Prostate gland (tissue), 2 donors: ENCODE data around the gene PILRB. TPM values are rescaled to one million over a fixed set of nuclear protein-coding genes. Genes with fewer than 3 reads are reported as not detected.

ENCODE experiments used
- DNase-seq: peaks from one replicate; pipeline ENCODE4 v3.0.0-alpha.2; 2019; ENCODE audit warnings: low spot score
- H3K27ac ChIP-seq, 2 donors: fragments of 200-600 bp; sonication (generic); 2 replicates each; pipeline ENCODE4 v1.5.1; 2017 to 2019
- H3K27me3 ChIP-seq: fragments of 200-600 bp; sonication (generic); replicated peaks from 2 replicates; pipeline ENCODE4 v1.5.1; 2019; ENCODE audit not compliant: insufficient read depth
- H3K36me3 ChIP-seq, 2 donors: fragments of 200-600 bp; sonication (generic); 1 replicate in 1 of 2; 2 replicates in 1 of 2; pipeline versions ENCODE4 v1.5.1 to v1.8.1; 2017 to 2019
- H3K4me1 ChIP-seq: fragments of 200-600 bp; sonication (generic); replicated peaks from 2 replicates; pipeline ENCODE4 v1.5.1; 2019
- H3K4me3 ChIP-seq, 2 donors: fragments of 200-600 bp; sonication (generic); 2 replicates each; pipeline ENCODE4 v1.5.1; 2017 to 2019
- H3K9me3 ChIP-seq: fragments of 200-600 bp; sonication (generic); 2 replicates; pipeline ENCODE4 v1.5.1; 2017
- POLR2A ChIP-seq: fragments of 450-650 bp; IDR thresholded peaks from one replicate; pipeline ENCODE4 v1.6.1; 2016; ENCODE audit warnings: antibody characterized with exemption, mild to moderate bottlenecking
- POLR2AphosphoS5 ChIP-seq: sonication (generic); formaldehyde crosslinking; IDR thresholded peaks from one replicate; pipeline ENCODE4 v1.6.1; 2017; ENCODE audit warnings: antibody characterized with exemption
- WGBS: methylation state at CpG from one replicate; pipeline ENCODE4 v1.1.5; 2018; 5-methylcytosine and 5-hydroxymethylcytosine counted together
- intact Hi-C: fragments of 100-400 bp; cut with DNase I; formaldehyde crosslinking; loops from one replicate; pipeline ENCODE4 v1.14.2; 2022
- total RNA-seq, 2 donors: library from RNA; depleted of rRNA; stranded (reverse); fragments of >200 nt; gene quantifications; one replicate each; pipeline ENCODE4 v1.1.0, GENCODE V29; 2016
- TF ChIP-seq, protein P1 (sequence below), 4 experiments: fragments of 200-600 bp in 2 of 4; fragments of 450-650 bp in 2 of 4; sonication (generic) in 2 of 4; IDR thresholded peaks; 1 replicate in 3 of 4; 2 replicates in 1 of 4; pipeline ENCODE4 v1.5.1; 2016 to 2019; ENCODE audit warnings: antibody characterized with exemption in 4 of 4, mild to moderate bottlenecking in 2 of 4, moderate library complexity in 2 of 4

Gene PILRB
- total RNA-seq, 2 donors from 2014 or later = 72.4 to 120 TPM

DNA sequence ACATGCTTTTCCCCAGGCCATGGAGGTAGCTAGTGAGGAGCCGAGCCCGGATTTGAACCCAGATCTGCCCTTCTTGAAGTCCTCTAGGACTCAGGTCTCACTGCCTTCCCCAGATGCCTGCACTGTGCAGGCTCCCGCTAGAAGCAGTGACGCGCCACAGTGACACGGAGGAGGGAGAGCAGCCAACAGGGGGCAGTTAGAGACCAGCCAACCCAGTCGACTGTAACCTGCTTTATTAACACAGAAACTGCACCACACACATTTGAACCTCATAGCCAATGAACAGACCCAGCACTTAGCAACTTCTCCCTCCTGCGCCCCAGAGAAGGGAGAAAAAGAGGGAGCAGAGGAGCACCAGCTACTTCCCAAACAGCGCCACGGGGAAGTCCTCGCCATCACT, 42.7 kb downstream of the PILRB start:
- WGBS = 89% methylated on average over 11 of the region's 11 CpGs
- Histone ChIP-seq H3K4me1 (no peaks in the 10 kb centered on the region), H3K27me3 (no peaks in the 10 kb centered on the region), H3K9me3 (no peaks in the 10 kb centered on the region), H3K36me3 (no peaks in the 10 kb centered on the region), H3K27ac (no peak overlapping the region), H3K4me3 (no peak overlapping the region)
- intact Hi-C loops = no loop called here
- no peak for TF ChIP-seq POLR2A
- TF ChIP-seq POLR2AphosphoS5 = no peak
- TF ChIP-seq, protein P1, sequence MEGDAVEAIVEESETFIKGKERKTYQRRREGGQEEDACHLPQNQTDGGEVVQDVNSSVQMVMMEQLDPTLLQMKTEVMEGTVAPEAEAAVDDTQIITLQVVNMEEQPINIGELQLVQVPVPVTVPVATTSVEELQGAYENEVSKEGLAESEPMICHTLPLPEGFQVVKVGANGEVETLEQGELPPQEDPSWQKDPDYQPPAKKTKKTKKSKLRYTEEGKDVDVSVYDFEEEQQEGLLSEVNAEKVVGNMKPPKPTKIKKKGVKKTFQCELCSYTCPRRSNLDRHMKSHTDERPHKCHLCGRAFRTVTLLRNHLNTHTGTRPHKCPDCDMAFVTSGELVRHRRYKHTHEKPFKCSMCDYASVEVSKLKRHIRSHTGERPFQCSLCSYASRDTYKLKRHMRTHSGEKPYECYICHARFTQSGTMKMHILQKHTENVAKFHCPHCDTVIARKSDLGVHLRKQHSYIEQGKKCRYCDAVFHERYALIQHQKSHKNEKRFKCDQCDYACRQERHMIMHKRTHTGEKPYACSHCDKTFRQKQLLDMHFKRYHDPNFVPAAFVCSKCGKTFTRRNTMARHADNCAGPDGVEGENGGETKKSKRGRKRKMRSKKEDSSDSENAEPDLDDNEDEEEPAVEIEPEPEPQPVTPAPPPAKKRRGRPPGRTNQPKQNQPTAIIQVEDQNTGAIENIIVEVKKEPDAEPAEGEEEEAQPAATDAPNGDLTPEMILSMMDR (IDR thresholded peaks at IDR 0.05) = no peak
- DNase-seq = no peak

DNA sequence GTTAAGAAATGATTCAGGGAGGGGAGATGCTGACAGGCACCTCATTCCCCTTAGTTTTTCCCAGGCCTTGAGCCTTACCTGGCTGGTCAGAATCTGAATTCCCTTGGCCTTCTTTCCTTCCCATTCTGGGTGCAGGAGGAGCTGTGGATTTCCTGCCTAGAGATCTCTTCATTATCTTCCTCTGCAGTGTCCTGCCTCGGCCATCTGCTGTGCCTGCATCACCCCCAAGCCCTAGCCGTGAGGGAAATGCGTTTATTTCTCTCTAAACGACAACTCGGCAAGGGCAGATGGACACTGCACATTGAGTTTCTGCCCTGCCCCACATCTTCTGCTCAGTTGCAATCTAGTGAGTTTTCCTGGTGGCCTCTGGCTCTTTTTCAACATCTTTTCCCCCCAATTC, 43.9 kb downstream of the PILRB start:
- H3K27me3 ChIP-seq = no peaks in the 10 kb centered on the region
- TF ChIP-seq POLR2AphosphoS5 (no peak), POLR2A (no peak)
- TF ChIP-seq, protein P1 (IDR thresholded peaks at IDR 0.05) = no peak
- no peaks in the 10 kb centered on the region for H3K4me1 ChIP-seq
- no peak for DNase-seq
- H3K36me3 ChIP-seq = no peaks in the 10 kb centered on the region
- H3K4me3 ChIP-seq = no peak overlapping the region
- no peaks in the 10 kb centered on the region for H3K9me3 ChIP-seq
- intact Hi-C loops = no loop called here
- 86% methylated on average over 5 of the region's 5 CpGs for WGBS
- no peak overlapping the region for H3K27ac ChIP-seq

GRCh38 chr7:100402241-100402640, 44.3 kb downstream of the PILRB start:
- no peaks in the 10 kb centered on the region for H3K9me3 ChIP-seq
- no peak overlapping the region for H3K4me3 ChIP-seq
- no peaks in the 10 kb centered on the region for H3K27me3 ChIP-seq
- H3K27ac ChIP-seq = no peak overlapping the region
- no peak for DNase-seq
- H3K36me3 ChIP-seq = no peaks in the 10 kb centered on the region
- TF ChIP-seq POLR2A = no peak
- TF ChIP-seq, protein P1 (IDR thresholded peaks at IDR 0.05) = no peak
- TF ChIP-seq POLR2AphosphoS5 = no peak
- H3K4me1 ChIP-seq = no peaks in the 10 kb centered on the region
- 100% methylated on average over 2 of the region's 2 CpGs for WGBS
- intact Hi-C loops = no loop called here

GRCh38 chr7:100406767-100407166, 48.9 kb downstream of the PILRB start:
- H3K9me3 ChIP-seq = no peaks in the 10 kb centered on the region
- no peak overlapping the region for H3K4me3 ChIP-seq
- intact Hi-C loops = no loop called here
- H3K36me3 ChIP-seq = no peaks in the 10 kb centered on the region
- no peak overlapping the region for H3K27ac ChIP-seq
- DNase-seq = no peak
- H3K27me3 ChIP-seq = no peaks in the 10 kb centered on the region
- 58% methylated on average over 6 of the region's 6 CpGs for WGBS
- TF ChIP-seq POLR2A (no peak), POLR2AphosphoS5 (no peak)
- TF ChIP-seq, protein P1 (IDR thresholded peaks at IDR 0.05) = no peak
- no peaks in the 10 kb centered on the region for H3K4me1 ChIP-seq

GRCh38 chr7:100407285-100408180, 49.6 kb downstream of the PILRB start:
- Histone ChIP-seq H3K27me3 (no peaks in the 10 kb centered on the region), H3K9me3 (no peaks in the 10 kb centered on the region), H3K36me3 (no peaks in the 10 kb centered on the region), H3K4me1 (no peaks in the 10 kb centered on the region), H3K4me3 (no peak overlapping the region), H3K27ac (no peak overlapping the region)
- intact Hi-C loops = no loop called here
- DNase-seq = peak; percentile 44
- WGBS = 56% methylated on average over 12 of the region's 12 CpGs
- TF ChIP-seq POLR2A (no peak), POLR2AphosphoS5 (peak; percentile 26)
- TF ChIP-seq, protein P1 (IDR thresholded peaks at IDR 0.05) = peak in 3 of 4 experiments; percentile 41 to 74 (median 64)
